Fibroblast of skin of left biceps (primary cell): ENCODE measurements around the gene ATP6V0A1.
A peak's percentile ranks its signal among the peaks of the same experiment; 100 is the strongest.

Source experiments
- DNase-seq, 2 experiments: peaks; one replicate each; pipeline ENCODE4 v3.0.0-alpha.2; 2013; ENCODE audit warnings: low read depth in 2 of 2

ATP6V0A1 gene

GRCh38 chr17:42561897-42562387 lies 103.3 kb downstream of the ATP6V0A1 start, which contains the start of gene COASY:
Gene COASY (plus strand): TSS chr17:42562148. CDS start chr17:42562623, 475 bp downstream.
- DNase-seq: peak; percentile 95 to 96

GRCh38 chr17:42562388-42563142 lies 103.9 kb downstream of the ATP6V0A1 start:
- no peak for DNase-seq

- no peak for DNase-seq
Observed at GRCh38 chr17:42563143-42563509, 104.4 kb downstream of the ATP6V0A1 start.

- no peak for DNase-seq
Observed at GRCh38 chr17:42563543-42563942, 104.9 kb downstream of the ATP6V0A1 start.

- no peak for DNase-seq
Observed at GRCh38 chr17:42563950-42564349, 105.3 kb downstream of the ATP6V0A1 start.

- DNase-seq: no peak
Observed at GRCh38 chr17:42564815-42565522, 106.3 kb downstream of the ATP6V0A1 start.

GRCh38 chr17:42565523-42566214 lies 107.0 kb downstream of the ATP6V0A1 start:
- no peak for DNase-seq

- no peak for DNase-seq
Observed at GRCh38 chr17:42566215-42566882, 107.7 kb downstream of the ATP6V0A1 start.

- peak; percentile 72 to 74 for DNase-seq
Observed at GRCh38 chr17:42566883-42567573, 108.3 kb downstream of the ATP6V0A1 start, which contains the start of gene MLX. Gene MLX (plus strand): TSS chr17:42567100. CDS start chr17:42567125, 25 bp downstream.

GRCh38 chr17:42568341-42569111 lies 109.8 kb downstream of the ATP6V0A1 start:
- DNase-seq: no peak

- DNase-seq: no peak
Observed at GRCh38 chr17:42571435-42572225, 113.0 kb downstream of the ATP6V0A1 start.
